ENCODE data around the gene BDH2.

Gene BDH2

DNA sequence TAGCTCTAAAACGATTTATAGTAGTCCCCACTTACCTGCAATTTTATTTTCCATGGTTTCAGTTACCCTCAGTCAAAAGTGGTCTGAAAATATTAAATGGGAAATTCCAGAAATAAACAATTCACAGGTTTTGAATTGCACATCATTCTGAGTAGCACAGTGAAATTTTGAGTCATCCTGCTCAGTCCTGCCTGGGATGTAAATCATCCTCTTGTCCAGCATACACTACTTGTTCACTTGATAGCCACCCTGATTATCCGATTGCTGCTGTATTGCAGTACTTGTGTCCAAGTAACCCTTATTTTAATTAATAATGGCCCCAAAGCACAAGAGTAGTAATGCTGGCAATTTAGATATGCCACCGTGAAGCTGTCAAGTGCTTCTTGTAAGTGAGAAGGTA, 23.5 kb upstream of the BDH2 start:
- peaks cover 59% of the 10 kb centered on the region for H3K36me3 ChIP-seq (ENCODE audit: insufficient read depth, low read length)
- H3K4me1 ChIP-seq (ENCODE audit: insufficient read depth, low read length, severe bottlenecking), result no peaks in the 10 kb centered on the region
- H3F3A ChIP-seq (ENCODE audit: insufficient read depth, low read length), result no peaks in the 10 kb centered on the region
- H3K9me2 ChIP-seq (ENCODE audit: low read depth, low read length), result no peaks in the 10 kb centered on the region
- H3K27me3 ChIP-seq (ENCODE audit: insufficient read depth, low read length), result no peaks in the 10 kb centered on the region
- no peak overlapping the region for H3K27ac ChIP-seq (ENCODE audit: low read depth, low read length, poor library complexity, severe bottlenecking)
- no peaks in the 10 kb centered on the region for H3K79me2 ChIP-seq (ENCODE audit: insufficient read depth, low read length)
- no peak overlapping the region for H3K4me3 ChIP-seq (ENCODE audit: low read depth, low read length, poor library complexity, severe bottlenecking)
- no peak for TF ChIP-seq EZH2 (IDR thresholded peaks at IDR 0.05; ENCODE audit: borderline replicate concordance, low read length)
- TF ChIP-seq, protein P1, sequence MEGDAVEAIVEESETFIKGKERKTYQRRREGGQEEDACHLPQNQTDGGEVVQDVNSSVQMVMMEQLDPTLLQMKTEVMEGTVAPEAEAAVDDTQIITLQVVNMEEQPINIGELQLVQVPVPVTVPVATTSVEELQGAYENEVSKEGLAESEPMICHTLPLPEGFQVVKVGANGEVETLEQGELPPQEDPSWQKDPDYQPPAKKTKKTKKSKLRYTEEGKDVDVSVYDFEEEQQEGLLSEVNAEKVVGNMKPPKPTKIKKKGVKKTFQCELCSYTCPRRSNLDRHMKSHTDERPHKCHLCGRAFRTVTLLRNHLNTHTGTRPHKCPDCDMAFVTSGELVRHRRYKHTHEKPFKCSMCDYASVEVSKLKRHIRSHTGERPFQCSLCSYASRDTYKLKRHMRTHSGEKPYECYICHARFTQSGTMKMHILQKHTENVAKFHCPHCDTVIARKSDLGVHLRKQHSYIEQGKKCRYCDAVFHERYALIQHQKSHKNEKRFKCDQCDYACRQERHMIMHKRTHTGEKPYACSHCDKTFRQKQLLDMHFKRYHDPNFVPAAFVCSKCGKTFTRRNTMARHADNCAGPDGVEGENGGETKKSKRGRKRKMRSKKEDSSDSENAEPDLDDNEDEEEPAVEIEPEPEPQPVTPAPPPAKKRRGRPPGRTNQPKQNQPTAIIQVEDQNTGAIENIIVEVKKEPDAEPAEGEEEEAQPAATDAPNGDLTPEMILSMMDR (IDR thresholded peaks at IDR 0.05; ENCODE audit: low read length), result no peak
- no peak overlapping the region for H2AFZ ChIP-seq (ENCODE audit: low read length)
- H3K9me3 ChIP-seq (ENCODE audit: low read length), result no peaks in the 10 kb centered on the region
- H3K9ac ChIP-seq (ENCODE audit: low read length), result no peak overlapping the region
- H4K20me1 ChIP-seq (ENCODE audit: insufficient read depth, low read length), result no peaks in the 10 kb centered on the region
- H3K4me2 ChIP-seq (ENCODE audit: low read length), result no peak overlapping the region

DNA sequence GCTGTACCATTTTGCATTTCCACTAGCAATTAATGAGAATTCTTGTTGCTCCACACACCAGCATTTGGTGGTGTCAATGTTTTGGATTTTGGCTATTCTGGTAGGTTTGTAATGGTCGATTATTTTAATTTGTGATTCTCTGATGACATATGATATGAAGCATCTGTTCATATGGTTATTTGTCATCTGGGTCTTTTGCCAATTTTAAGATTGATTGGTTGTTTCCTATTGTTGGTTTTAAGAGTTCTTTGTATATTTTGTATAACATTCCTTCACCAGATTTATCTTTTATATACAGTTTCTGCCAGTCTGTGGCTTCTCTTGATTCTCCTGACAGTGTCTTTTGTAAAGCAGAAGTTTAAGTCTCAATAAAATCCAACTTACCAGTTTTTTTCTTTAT, 18.5 kb upstream of the BDH2 start:
- no peaks in the 10 kb centered on the region for H3K9me3 ChIP-seq (ENCODE audit: low read length)
- H4K20me1 ChIP-seq (ENCODE audit: insufficient read depth, low read length), result no peaks in the 10 kb centered on the region
- no peaks in the 10 kb centered on the region for H3K4me1 ChIP-seq (ENCODE audit: insufficient read depth, low read length, severe bottlenecking)
- H3K9ac ChIP-seq (ENCODE audit: low read length), result no peak overlapping the region
- no peak for TF ChIP-seq EZH2 (IDR thresholded peaks at IDR 0.05; ENCODE audit: borderline replicate concordance, low read length)
- TF ChIP-seq, protein P1 (IDR thresholded peaks at IDR 0.05; ENCODE audit: low read length), result no peak
- no peak overlapping the region for H3K4me3 ChIP-seq (ENCODE audit: low read depth, low read length, poor library complexity, severe bottlenecking)
- no peak overlapping the region for H2AFZ ChIP-seq (ENCODE audit: low read length)
- no peaks in the 10 kb centered on the region for H3K9me2 ChIP-seq (ENCODE audit: low read depth, low read length)
- H3K4me2 ChIP-seq (ENCODE audit: low read length), result no peak overlapping the region
- no peak overlapping the region for H3K27ac ChIP-seq (ENCODE audit: low read depth, low read length, poor library complexity, severe bottlenecking)
- H3K27me3 ChIP-seq (ENCODE audit: insufficient read depth, low read length), result no peaks in the 10 kb centered on the region
- no peaks in the 10 kb centered on the region for H3K79me2 ChIP-seq (ENCODE audit: insufficient read depth, low read length)
- no peaks in the 10 kb centered on the region for H3F3A ChIP-seq (ENCODE audit: insufficient read depth, low read length)
- peaks cover 42% of the 10 kb centered on the region for H3K36me3 ChIP-seq (ENCODE audit: insufficient read depth, low read length)

DNA sequence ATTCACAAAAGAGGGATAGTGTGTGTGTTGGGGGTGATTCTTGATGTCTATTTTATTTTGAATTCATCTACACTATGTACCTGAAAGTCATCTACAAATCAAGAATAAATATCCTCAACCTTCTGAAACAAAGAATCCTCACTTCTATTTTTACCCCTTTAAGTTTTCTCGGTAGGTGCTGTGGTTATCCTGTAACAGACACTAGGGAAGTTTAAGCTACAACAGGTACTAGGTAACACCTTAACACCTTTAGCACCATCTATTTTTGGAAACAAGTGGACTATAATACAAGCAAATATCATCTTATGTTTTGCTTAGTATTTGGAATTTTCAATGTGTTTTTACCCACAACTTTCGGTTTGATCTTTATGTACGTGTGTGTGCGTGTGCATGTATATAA, 12.0 kb upstream of the BDH2 start:
- H4K20me1 ChIP-seq (ENCODE audit: insufficient read depth, low read length), result no peaks in the 10 kb centered on the region
- H3K36me3 ChIP-seq (ENCODE audit: insufficient read depth, low read length), result peaks cover 60% of the 10 kb centered on the region
- no peaks in the 10 kb centered on the region for H3K9me3 ChIP-seq (ENCODE audit: low read length)
- H3K27me3 ChIP-seq (ENCODE audit: insufficient read depth, low read length), result no peaks in the 10 kb centered on the region
- no peak overlapping the region for H3K27ac ChIP-seq (ENCODE audit: low read depth, low read length, poor library complexity, severe bottlenecking)
- no peak for TF ChIP-seq EZH2 (IDR thresholded peaks at IDR 0.05; ENCODE audit: borderline replicate concordance, low read length)
- TF ChIP-seq, protein P1 (IDR thresholded peaks at IDR 0.05; ENCODE audit: low read length), result no peak
- H3F3A ChIP-seq (ENCODE audit: insufficient read depth, low read length), result no peaks in the 10 kb centered on the region
- no peak overlapping the region for H3K9ac ChIP-seq (ENCODE audit: low read length)
- H3K79me2 ChIP-seq (ENCODE audit: insufficient read depth, low read length), result no peaks in the 10 kb centered on the region
- no peaks in the 10 kb centered on the region for H3K9me2 ChIP-seq (ENCODE audit: low read depth, low read length)
- no peak overlapping the region for H3K4me2 ChIP-seq (ENCODE audit: low read length)
- no peak overlapping the region for H3K4me3 ChIP-seq (ENCODE audit: low read depth, low read length, poor library complexity, severe bottlenecking)
- H2AFZ ChIP-seq (ENCODE audit: low read length), result no peak overlapping the region
- H3K4me1 ChIP-seq (ENCODE audit: insufficient read depth, low read length, severe bottlenecking), result no peaks in the 10 kb centered on the region
